ENCODE results near the gene FATE1.

FATE1 gene

GRCh38 chrX:151701071-151701470, 14.8 kb upstream of the FATE1 start:
- Histone ChIP-seq H3K4me3 (replicated peaks; ENCODE audit: insufficient read depth, low read length) (no peak overlapping the region), H3K27me3 (ENCODE audit: insufficient read depth, poor library complexity, severe bottlenecking) (no peaks in the 10 kb centered on the region), H3K27ac (replicated peaks) (no peak overlapping the region)
- DNase-seq (ENCODE audit: low read depth in 1 of 2, low spot score in 1 of 2): no peak
- no peak for TF ChIP-seq POLR2AphosphoS5 (IDR thresholded peaks at IDR 0.05; ENCODE audit: low read depth)
- TF ChIP-seq SPI1 (IDR thresholded peaks at IDR 0.05; ENCODE audit: borderline replicate concordance, low read depth): no peak
- no peak for TF ChIP-seq CTCF (IDR thresholded peaks at IDR 0.05; ENCODE audit: insufficient read depth, low read length)

- no peak for DNase-seq (ENCODE audit: low read depth in 1 of 2, low spot score in 1 of 2)
- H3K27me3 ChIP-seq (ENCODE audit: insufficient read depth, poor library complexity, severe bottlenecking): no peaks in the 10 kb centered on the region
- no peak overlapping the region for H3K27ac ChIP-seq (replicated peaks)
- TF ChIP-seq SPI1 (IDR thresholded peaks at IDR 0.05; ENCODE audit: borderline replicate concordance, low read depth) (no peak), CTCF (IDR thresholded peaks at IDR 0.05; ENCODE audit: insufficient read depth, low read length) (no peak), GABPA (IDR thresholded peaks at IDR 0.05; ENCODE audit: low read depth) (no peak), POLR2AphosphoS5 (IDR thresholded peaks at IDR 0.05; ENCODE audit: low read depth) (no peak), REST (IDR thresholded peaks at IDR 0.05; ENCODE audit: insufficient replicate concordance, low read depth) (no peak)
- no peak overlapping the region for H3K4me3 ChIP-seq (replicated peaks; ENCODE audit: insufficient read depth, low read length)
Observed at GRCh38 chrX:151701531-151701930, 14.3 kb upstream of the FATE1 start.

- DNase-seq (ENCODE audit: low read depth in 1 of 2, low spot score in 1 of 2): no peak
- Histone ChIP-seq H3K27ac (replicated peaks) (no peak overlapping the region), H3K4me3 (replicated peaks; ENCODE audit: insufficient read depth, low read length) (no peak overlapping the region), H3K27me3 (ENCODE audit: insufficient read depth, poor library complexity, severe bottlenecking) (no peaks in the 10 kb centered on the region)
- no peak for TF ChIP-seq GABPA (IDR thresholded peaks at IDR 0.05; ENCODE audit: low read depth)
- no peak for TF ChIP-seq CTCF (IDR thresholded peaks at IDR 0.05; ENCODE audit: insufficient read depth, low read length)
- no peak for TF ChIP-seq SPI1 (IDR thresholded peaks at IDR 0.05; ENCODE audit: borderline replicate concordance, low read depth)
- TF ChIP-seq REST (IDR thresholded peaks at IDR 0.05; ENCODE audit: insufficient replicate concordance, low read depth): no peak
- TF ChIP-seq POLR2AphosphoS5 (IDR thresholded peaks at IDR 0.05; ENCODE audit: low read depth): no peak
Observed at GRCh38 chrX:151702026-151702714, 13.7 kb upstream of the FATE1 start.
